ENCODE measurements around the gene ARL3.

The ARL3 gene

GRCh38 chr10:102705531-102705930, 8.7 kb downstream of the ARL3 start:
- Histone ChIP-seq H3K36me3 (replicated peaks) (peaks cover 3% of the 10 kb centered on the region), H3K27me3 (replicated peaks) (no peaks in the 10 kb centered on the region), H3K4me3 (ENCODE audit: low read depth, low read length) (no peak overlapping the region), H3K27ac (peak overlapping the region; percentile 77)
- DNase-seq, result no peak
- no peak for TF ChIP-seq CTCF (IDR thresholded peaks at IDR 0.05; ENCODE audit: low read depth, low read length, missing control alignments)
- in situ Hi-C loops (cut with HindIII; ENCODE audit: low pct_ligation_motif_present, low sequenced_read_pairs), result no loop called here

GRCh38 chr10:102704915-102705314, 9.3 kb downstream of the ARL3 start:
- DNase-seq, result peak; percentile 82
- H3K4me3 ChIP-seq (ENCODE audit: low read depth, low read length), result no peak overlapping the region
- H3K27me3 ChIP-seq (replicated peaks), result no peaks in the 10 kb centered on the region
- no peak for TF ChIP-seq CTCF (IDR thresholded peaks at IDR 0.05; ENCODE audit: low read depth, low read length, missing control alignments)
- in situ Hi-C loops (cut with HindIII; ENCODE audit: low pct_ligation_motif_present, low sequenced_read_pairs), result no loop called here
- peaks cover 3% of the 10 kb centered on the region for H3K36me3 ChIP-seq (replicated peaks)
- peak overlapping the region; percentile 77 for H3K27ac ChIP-seq

- no peak for TF ChIP-seq CTCF (IDR thresholded peaks at IDR 0.05; ENCODE audit: low read depth, low read length, missing control alignments)
- no peak for DNase-seq
- Histone ChIP-seq H3K27ac (no peak overlapping the region), H3K36me3 (replicated peaks) (peaks cover 14% of the 10 kb centered on the region), H3K4me3 (ENCODE audit: low read depth, low read length) (no peak overlapping the region), H3K27me3 (replicated peaks) (no peaks in the 10 kb centered on the region)
- in situ Hi-C loops (cut with HindIII; ENCODE audit: low pct_ligation_motif_present, low sequenced_read_pairs), result no loop called here
Measured at GRCh38 chr10:102702742-102703141, 11.5 kb downstream of the ARL3 start.

- H3K4me3 ChIP-seq (ENCODE audit: low read depth, low read length), result no peak overlapping the region
- peaks cover 20% of the 10 kb centered on the region for H3K36me3 ChIP-seq (replicated peaks)
- TF ChIP-seq CTCF (IDR thresholded peaks at IDR 0.05; ENCODE audit: low read depth, low read length, missing control alignments), result no peak
- DNase-seq, result no peak
- no peak overlapping the region for H3K27ac ChIP-seq
- H3K27me3 ChIP-seq (replicated peaks), result no peaks in the 10 kb centered on the region
- in situ Hi-C loops (cut with HindIII; ENCODE audit: low pct_ligation_motif_present, low sequenced_read_pairs), result no loop called here
Measured at GRCh38 chr10:102701796-102702195, 12.4 kb downstream of the ARL3 start.

- no peak for TF ChIP-seq CTCF (IDR thresholded peaks at IDR 0.05; ENCODE audit: low read depth, low read length, missing control alignments)
Measured at GRCh38 chr10:102701272-102701671, 12.9 kb downstream of the ARL3 start.

GRCh38 chr10:102698894-102699293, 15.3 kb downstream of the ARL3 start:
- no peaks in the 10 kb centered on the region for H3K27me3 ChIP-seq (replicated peaks)
- in situ Hi-C loops (cut with HindIII; ENCODE audit: low pct_ligation_motif_present, low sequenced_read_pairs), result no loop called here
- H3K4me3 ChIP-seq (ENCODE audit: low read depth, low read length), result no peak overlapping the region
- no peak for DNase-seq
- no peak for TF ChIP-seq CTCF (IDR thresholded peaks at IDR 0.05; ENCODE audit: low read depth, low read length, missing control alignments)
- peaks cover 23% of the 10 kb centered on the region for H3K36me3 ChIP-seq (replicated peaks)
- no peak overlapping the region for H3K27ac ChIP-seq

More at GRCh38 chr10:102701272-102701671, 12.9 kb downstream of the ARL3 start:
- in situ Hi-C loops (cut with HindIII; ENCODE audit: low pct_ligation_motif_present, low sequenced_read_pairs), result no loop called here
- Histone ChIP-seq H3K36me3 (replicated peaks) (peaks cover 23% of the 10 kb centered on the region), H3K27ac (no peak overlapping the region), H3K27me3 (replicated peaks) (no peaks in the 10 kb centered on the region), H3K4me3 (ENCODE audit: low read depth, low read length) (no peak overlapping the region)
- DNase-seq, result no peak
